Hair follicular keratinocyte (primary cell): Measurements from ENCODE around the gene YWHAH. TPM values are rescaled to one million over a fixed set of nuclear protein-coding genes. Genes with fewer than 3 reads are reported as not detected.

ENCODE experiments used
- total RNA-seq: library from RNA; depleted of rRNA; stranded (reverse); fragments of >200 nt; gene quantifications from 2 replicates; pipeline ENCODE4 v1.2.3, GENCODE V29; 2015

Gene YWHAH
- total RNA-seq = 130 and 185 TPM in 2 replicates

DNA sequence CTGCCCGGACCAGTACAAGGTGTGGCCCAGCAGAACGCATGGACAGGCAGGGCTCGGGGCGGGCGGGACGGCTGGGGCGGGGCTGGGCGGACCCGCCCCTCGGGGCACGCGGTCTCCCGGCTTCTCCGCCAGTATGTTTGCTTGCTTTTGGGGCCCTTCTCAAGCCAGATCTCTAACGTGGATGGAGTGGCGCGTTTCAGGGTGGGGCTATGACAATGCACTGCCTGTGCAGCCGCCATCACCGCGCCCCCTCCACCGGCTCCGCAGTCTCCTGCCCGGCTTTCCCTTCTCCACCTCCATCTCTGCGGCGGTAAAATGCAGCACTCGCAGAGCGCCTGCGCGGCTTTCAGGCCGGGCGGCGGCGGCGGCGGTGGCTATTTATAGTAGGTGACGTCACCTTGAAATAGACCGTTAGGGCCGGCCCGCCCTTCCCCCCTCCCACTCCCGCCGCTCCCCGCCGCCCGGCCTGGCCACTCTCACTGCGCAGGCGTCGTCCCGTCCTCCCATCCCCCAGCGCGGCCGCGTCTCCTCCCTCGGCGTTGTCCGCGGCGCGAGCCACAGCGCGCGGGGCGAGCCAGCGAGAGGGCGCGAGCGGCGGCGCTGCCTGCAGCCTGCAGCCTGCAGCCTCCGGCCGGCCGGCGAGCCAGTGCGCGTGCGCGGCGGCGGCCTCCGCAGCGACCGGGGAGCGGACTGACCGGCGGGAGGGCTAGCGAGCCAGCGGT, at the start of gene YWHAH:
Gene YWHAH (plus strand): TSS at position 558 of the 722 bp plus-strand sequence. CDS start 199 bp downstream, outside the sequence.

Other genes with a start within 250 kb of the YWHAH start
- 11.1 and 13.3 TPM in 2 replicates for gene PRR14L, start 194.4 kb upstream of the YWHAH start, total RNA-seq
- 9.2 and 15.5 TPM in 2 replicates for gene DEPDC5, start 190.5 kb upstream of the YWHAH start, total RNA-seq
- 0.04 and 0.08 TPM in 2 replicates for gene SLC5A1, start 98.7 kb downstream of the YWHAH start, total RNA-seq
- not detected in 2 replicates for gene C22orf42, start 214.8 kb downstream of the YWHAH start, total RNA-seq